ENCODE results near the gene MYO15A.

- no peak for TF ChIP-seq CTCF (conservative IDR thresholded peaks at IDR 0.05; ENCODE audit: low read length)
- no peak for TF ChIP-seq EZH2phosphoT487 (IDR thresholded peaks at IDR 0.05; ENCODE audit: borderline replicate concordance)
Measured at GRCh38 chr17:18119938-18120337, 11.4 kb downstream of the MYO15A start.

All from Loucy (cell line).